ENCODE results near the gene HSPA1A.
"Not testable (repeated sequence)": the region's sequence is repeated elsewhere in the genome, so short reads cannot be mapped to it uniquely, and the experiment has no call there.

The HSPA1A gene

DNA sequence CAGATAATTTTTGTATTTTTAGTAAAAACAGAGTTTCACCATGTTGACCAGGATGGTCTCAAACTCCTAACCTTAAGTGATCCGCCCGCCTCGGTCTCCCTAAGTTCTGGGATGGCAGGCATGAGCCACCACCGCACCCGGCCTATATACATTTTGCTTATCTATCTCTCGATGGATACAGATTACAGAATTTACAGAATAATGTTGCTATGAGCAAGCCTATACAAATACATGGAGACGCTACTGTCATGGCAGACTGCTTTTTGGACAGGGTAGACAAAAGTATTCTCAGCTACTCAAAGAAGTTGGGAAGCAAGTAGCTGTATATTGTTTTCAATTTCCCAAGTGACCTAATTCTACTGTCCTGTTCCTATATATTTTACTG, 1.9 kb upstream of the HSPA1A start:
- no peak for DNase-seq

DNA sequence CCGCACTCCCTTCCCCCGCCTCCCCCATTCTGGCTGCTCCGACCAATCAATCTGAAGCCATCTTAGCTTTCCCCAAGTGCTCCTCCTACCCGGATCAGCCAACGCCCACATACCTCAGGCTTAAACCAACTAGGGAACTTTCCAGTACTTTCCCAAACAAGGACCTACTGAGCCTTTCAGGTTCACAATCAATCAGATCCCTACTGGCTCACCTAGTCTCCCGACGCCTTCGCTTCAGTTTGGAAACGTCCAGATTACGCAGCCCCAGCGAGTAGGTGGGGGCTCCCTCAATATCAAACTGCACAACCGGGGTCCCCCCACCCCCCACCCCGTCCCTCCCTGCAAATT, 692 bp upstream of the HSPA1A start:
- peak; percentile 68 for DNase-seq

DNA sequence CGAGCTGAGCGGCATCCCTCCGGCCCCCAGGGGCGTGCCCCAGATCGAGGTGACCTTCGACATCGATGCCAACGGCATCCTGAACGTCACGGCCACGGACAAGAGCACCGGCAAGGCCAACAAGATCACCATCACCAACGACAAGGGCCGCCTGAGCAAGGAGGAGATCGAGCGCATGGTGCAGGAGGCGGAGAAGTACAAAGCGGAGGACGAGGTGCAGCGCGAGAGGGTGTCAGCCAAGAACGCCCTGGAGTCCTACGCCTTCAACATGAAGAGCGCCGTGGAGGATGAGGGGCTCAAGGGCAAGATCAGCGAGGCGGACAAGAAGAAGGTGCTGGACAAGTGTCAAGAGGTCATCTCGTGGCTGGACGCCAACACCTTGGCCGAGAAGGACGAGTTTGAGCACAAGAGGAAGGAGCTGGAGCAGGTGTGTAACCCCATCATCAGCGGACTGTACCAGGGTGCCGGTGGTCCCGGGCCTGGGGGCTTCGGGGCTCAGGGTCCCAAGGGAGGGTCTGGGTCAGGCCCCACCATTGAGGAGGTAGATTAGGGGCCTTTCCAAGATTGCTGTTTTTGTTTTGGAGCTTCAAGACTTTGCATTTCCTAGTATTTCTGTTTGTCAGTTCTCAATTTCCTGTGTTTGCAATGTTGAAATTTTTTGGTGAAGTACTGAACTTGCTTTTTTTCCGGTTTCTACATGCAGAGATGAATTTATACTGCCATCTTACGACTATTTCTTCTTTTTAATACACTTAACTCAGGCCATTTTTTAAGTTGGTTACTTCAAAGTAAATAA, 2.0 kb downstream of the HSPA1A start:
- DNase-seq = not testable (repeated sequence)

DNA sequence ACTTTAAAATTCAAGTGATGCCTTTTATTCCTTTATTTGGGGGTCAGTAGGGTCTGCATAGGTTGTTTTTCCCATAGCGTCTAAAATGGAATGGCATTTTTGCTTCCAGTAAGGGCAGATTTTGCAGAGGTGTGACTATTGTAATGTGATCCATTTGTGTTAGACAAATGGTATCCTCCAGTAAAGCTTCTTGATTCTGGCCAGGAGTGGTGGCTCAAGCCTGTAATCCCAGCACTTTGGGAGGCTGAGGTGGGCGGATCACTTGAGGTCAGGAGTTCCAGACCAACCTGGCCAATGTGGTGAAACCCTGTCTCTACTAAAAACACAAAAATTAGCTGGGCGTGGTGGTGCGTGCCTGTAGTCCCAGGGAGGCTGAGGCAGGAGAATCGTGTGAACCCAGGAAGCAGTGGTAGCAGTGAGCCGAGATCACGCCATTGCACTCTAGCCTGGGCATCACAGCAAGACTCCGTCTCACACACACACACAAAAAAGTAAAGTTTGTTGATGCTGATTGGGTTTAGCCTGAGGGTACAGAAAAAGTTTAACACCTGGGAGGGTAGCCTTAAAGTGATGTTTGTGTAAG, 2.7 kb downstream of the HSPA1A start:
- not testable (repeated sequence) for DNase-seq

DNA sequence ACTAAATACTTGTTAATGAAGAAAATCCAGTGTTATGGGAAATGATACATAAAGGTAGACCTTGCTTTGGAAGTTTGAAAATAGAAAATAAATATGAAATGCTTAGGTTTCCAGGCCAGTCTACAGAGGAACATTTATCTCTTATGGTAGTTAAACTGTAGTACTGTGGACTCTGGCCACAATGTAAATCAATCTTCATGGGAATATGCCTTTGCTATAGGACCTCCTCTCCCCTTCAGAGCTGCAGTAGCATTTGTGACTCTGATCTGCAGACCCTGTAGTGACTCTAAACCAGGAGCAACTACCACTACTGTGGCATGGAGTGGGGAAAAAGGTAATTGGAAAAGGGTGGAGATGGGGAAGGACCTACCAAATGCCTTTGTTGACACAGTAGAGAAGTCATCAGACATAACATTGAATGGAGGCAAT, 4.5 kb downstream of the HSPA1A start:
- no peak for DNase-seq

DNA sequence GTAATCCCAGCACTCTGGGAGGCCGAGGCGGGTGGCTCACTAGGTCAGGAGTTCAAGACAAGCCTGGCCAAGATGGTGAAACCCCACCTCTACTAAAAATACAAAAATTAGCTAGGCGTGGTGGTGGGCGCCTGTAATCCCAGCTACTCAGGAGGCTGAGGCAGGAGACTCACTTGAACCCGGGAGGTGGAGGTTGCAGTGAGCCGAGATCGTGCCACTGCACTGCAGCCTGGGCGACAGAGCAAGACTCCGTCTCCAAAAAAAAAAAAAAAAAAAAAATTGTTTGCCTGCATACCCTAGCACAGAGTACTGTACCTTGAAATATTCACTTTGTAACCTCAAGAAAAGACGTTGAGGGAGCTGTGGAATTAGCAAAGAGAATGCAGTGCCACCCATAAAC, 5.1 kb downstream of the HSPA1A start:
- not testable (repeated sequence) for DNase-seq

DNA sequence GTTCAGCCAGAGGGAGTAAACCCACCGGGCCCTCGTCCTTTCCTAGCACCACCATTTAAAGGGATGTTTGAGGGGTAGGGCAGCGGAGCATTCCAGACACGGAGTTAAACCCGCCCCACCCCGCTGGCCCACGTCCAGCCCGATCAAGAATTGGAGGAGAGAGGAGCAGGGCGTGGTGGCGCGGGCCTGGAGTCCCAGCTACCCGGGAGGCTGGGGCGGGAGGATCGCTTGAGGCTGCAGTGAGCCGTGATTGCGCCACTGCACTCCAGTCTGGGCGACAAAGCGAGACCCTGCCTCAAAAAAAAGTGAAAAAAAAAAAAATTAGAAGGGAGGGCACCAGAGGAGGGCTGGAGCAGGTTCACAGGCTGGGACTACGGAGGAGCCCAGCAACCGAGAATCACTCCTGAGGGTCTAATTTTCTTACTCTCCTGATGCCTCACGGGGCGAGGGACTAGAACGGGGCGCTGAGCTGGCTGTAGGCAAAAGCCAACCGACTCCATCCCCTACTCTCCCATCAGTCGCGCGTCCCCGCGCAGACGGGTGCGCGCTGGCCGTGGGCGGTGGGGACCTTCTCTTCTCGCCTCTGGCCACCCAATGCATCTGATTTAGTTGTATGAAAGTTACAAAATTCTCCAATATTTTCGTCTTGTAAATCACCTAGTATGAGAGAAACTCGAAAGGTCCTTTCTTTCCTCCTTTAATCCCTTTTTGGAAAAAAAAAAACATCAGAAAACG, 6.1 kb downstream of the HSPA1A start:
- peak; percentile 80 for DNase-seq

DNA sequence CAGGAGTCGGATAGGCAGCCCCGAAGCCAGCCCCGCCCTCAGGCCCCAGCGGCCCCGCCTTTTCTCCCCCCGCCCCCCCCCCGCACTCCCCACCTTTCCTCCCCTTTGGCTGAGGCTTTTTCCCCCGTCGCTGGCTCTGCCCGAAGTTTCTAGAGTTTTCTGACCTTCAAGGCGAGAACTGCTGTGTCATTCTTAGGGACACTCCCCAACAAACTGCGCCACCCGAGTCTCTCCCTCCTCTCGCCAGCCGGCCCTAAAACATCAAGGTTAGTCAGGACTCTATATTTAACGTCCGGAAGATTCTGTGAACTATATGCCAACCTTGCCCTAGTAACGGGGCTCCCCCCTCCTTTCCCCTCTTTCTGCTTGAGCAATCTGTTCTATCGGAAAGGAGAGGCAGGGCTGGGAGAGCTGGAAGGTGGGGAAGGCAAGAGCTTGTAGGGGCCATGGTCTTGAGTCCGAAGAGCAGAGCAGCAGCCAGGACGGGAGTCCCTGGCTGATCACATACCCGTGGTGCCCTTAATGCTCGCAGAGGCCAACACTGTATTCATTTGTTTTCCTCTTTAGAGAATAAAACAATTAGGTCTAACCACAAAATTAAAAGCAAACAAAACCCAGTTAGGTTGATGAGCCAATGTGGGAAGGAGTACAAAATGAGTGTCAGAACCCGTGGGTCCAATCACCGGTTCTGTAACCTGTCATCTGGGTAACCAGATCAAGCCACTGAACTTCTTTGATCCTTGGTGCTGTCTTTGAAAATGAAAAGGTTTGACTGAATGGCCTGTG, 6.9 kb downstream of the HSPA1A start:
- peak; percentile 62 for DNase-seq

DNA sequence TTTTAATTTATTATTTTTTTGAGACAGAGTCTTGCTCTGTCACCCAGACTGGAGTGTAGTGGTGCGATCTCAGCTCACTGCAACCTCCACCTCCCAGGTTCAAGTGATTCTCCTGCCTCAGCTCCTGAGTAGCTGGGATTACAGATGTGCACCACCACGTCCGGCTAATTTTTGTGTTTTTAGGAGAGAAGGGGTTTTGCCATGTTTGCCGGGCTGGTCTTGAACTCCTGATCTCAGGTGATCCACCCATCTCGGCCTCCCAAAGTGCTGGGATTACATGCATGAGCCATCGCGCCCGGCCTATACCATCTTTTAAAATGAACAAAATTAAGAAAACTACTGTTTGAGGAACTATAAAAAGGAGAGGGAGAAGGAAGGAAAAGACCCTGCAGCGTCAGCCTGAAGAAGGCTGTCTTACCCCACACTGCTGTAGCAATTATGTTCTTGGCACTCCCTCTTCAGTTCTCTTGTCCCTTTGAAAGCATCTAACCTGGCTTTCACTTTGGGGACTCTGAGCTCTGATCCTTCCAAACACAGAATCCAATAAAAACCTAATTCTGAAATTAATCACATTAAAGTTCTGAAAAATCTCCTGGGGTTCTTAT, 8.4 kb downstream of the HSPA1A start:
- DNase-seq = not testable (repeated sequence)

DNA sequence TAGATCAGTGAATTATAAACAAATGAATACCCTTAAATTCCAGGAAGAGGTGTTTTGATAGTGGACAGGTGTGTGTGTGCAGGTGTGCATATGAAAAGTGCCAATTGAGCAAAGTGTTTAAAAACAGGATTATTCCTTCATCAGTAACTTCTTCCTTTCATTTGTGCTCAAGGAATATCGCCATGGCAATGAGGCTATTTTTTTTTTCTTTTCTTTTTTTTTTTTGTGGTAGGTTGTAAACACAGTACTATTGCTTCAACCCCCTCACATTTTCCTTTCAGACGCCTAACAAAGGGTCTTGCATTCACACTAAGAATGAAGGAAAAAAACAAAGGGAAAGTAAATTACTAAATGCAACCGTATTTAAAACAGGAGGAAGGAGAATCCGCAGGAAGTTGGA, 10.2 kb downstream of the HSPA1A start:
- no peak for DNase-seq

DNA sequence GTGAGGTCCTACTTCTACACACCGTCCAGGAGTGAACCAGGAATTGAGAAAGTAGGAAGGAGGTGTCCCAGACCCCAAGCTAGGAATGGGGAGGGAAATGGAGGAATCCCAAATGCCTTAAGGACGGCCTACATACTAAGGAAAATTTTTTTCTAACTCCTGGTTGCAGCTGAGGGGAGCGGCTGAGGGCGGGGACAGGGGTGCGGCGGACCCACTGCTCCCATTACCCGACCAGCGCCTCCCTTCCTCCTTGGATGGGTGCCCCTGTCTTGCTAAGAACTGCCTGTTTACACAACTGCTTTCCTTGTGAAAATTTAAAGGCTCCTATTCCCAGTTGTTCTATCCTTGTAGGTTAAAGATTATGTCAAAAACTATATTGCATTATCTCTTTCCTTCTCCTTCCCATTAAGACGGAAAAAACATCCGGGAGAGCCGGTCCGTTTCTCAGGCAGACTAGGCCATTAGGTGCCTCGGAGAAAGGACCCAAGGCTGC, 11.5 kb downstream of the HSPA1A start:
- no peak for DNase-seq

DNA sequence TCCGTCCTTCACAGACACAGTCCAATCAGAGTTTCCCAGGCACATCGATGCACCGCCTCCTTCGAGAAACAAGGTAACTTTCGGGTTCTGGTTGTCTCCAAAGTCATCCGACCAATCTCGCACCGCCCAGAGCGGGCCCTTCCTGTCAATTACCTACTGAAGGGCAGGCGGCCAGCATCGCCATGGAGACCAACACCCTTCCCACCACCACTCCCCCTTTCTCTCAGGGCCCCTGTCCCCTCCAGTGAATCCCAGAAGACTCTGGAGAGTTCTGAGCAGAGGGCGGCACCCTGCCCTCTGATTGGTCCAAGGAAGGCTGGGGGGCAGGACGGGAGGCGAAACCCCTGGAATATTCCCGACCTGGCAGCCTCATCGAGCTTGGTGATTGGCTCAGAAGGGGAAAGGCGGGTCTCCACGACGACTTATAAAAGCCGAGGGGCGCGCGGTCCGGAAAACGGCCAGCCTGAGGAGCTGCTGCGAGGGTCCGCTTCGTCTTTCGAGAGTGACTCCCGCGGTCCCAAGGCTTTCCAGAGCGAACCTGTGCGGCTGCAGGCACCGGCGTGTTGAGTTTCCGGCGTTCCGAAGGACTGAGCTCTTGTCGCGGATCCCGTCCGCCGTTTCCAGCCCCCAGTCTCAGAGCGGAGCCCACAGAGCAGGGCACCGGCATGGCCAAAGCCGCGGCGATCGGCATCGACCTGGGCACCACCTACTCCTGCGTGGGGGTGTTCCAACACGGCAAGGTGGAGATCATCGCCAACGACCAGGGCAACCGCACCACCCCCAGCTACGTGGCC, 12.1 kb downstream of the HSPA1A start, which contains the start of gene HSPA1B:
Gene HSPA1B (plus strand): TSS at position 453 of the 794 bp plus-strand sequence. CDS start 213 bp downstream, at position 666.
- peak; percentile 79 for DNase-seq

DNA sequence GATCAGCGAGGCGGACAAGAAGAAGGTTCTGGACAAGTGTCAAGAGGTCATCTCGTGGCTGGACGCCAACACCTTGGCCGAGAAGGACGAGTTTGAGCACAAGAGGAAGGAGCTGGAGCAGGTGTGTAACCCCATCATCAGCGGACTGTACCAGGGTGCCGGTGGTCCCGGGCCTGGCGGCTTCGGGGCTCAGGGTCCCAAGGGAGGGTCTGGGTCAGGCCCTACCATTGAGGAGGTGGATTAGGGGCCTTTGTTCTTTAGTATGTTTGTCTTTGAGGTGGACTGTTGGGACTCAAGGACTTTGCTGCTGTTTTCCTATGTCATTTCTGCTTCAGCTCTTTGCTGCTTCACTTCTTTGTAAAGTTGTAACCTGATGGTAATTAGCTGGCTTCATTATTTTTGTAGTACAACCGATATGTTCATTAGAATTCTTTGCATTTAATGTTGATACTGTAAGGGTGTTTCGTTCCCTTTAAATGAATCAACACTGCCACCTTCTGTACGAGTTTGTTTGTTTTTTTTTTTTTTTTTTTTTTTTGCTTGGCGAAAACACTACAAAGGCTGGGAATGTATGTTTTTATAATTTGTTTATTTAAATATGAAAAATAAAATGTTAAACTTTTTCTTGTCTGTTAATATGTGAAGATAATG, 14.4 kb downstream of the HSPA1A start:
- no peak for DNase-seq

GRCh38 chr6:31830886-31831335, 15.6 kb downstream of the HSPA1A start:
- DNase-seq = no peak

DNA sequence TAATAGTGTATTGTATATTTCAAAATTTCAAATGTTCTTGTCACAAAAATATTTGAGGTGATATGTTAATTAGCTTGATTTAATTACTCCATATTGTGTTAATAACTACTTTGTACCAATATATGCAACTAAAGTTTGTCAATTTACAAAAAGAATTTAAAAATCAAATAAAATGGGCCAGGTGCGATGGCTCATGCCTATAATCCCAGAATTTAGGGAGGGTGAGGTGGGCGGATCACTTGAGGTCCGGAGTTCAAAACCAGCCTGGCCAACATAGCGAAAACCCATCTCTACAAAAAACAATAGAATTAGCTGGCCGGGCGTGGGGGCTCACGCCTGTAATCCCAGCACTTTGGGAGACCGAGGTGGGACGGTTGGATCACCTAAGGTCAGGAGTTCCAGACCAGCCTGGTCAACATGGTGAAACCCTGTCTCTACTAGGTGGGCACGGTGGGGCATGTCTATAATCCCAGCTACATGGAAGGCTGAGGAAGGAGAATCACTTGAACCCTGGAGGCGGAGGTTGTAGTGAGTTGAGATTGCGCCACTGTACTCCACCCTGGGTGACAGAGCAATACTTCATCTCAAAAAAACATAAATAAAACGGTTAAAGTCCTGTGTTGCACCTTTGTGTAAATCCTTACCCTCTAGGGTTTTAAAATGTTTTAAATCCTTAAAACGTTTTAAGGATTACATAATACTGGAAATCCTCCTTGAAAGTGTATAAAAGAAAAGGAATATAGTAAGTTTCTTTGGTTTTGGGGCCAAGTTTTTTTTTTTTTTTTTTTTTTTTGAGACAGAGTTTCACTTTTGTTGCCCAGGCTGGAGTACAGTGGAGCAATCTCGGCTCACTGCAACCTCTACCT, 16.2 kb downstream of the HSPA1A start:
- DNase-seq = no peak

- peak; percentile 80 for DNase-seq
Observed at GRCh38 chr6:31834367-31835250, 19.3 kb downstream of the HSPA1A start.

DNA sequence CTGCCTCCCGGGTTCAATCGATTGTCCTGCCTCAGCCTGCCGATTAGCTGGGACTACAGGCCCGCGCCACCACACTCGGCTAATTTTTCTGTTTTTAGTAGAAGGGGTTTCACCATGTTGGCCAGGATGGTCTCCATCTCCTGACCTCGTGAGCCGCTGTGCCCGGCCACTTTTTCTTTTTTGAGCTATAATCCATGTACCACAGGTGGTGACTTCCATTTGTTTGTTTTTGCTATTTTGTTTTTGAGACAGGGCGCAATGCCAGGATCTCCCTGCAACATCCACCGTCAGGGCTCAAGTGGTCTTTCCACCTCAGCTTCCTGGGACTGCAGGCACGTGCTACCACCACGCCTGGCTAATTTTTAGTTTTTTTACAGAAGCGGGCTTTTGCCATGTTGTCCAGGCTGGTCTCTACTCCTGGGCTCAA, 20.7 kb downstream of the HSPA1A start:
- DNase-seq = no peak

DNA sequence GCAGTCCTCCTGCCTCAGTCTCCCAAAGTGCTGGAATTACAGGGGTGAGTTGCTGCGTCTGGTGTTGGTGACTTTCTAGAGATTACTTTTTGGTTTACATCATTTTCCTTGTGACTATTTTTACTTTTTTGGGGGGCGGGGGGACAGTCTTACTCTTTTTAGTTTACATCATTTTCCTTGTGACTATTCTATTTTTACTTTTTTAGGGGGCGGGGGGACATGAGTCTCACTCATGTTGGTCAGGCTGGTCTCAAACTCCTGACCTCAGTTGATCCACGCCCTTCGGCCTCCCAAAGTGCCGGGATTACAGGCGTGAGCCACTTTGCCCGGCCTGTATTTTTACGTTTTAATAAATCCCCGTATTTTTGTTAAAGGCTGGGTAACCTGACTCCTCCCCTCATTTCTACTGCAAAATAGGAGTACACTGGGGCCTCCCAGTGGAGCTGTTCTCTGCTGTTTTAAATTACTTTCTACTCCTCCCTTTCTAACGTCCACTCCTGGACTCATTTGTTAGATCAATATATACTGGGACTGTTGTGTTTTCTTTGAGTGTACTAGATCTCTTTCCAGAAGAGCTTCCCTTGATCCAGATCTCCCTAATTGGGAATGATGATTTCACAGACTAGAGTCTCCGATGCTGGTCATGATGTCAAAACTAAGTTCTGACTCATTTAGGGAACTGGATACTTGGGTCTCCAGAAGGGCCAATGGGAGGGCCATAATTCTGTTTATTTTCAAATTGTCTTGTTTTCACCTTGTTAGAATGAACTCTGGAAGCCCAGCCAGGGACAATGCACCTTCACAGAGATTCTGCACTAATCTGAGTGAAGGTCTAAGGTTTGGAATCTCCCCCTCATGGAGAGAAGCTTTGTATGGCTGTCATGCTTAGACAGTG, 21.4 kb downstream of the HSPA1A start:
- DNase-seq = no peak
